Left ventricle myocardium superior (tissue), 1 donor: Measurements from ENCODE around the gene SUV39H2. TPM values are rescaled to one million over a fixed set of nuclear protein-coding genes. Genes with fewer than 3 reads are reported as not detected.
"Not testable (repeated sequence)": the region's sequence is repeated elsewhere in the genome, so short reads cannot be mapped to it uniquely, and the experiment has no call there.

Source experiments
- ATAC-seq: fragments of 200-7000 bp; cut with Tn5 transposase; one replicate; pipeline ENCODE4 v1.9.1; 2020; ENCODE audit warnings: mild to moderate bottlenecking, moderate library complexity
- DNase-seq: peaks from one replicate; pipeline ENCODE4 v3.0.0-alpha.2; 2020
- intact Hi-C: fragments of 100-400 bp; cut with micrococcal nuclease; formaldehyde crosslinking; loops from one replicate; pipeline ENCODE4 v1.11.0; 2022
- total RNA-seq: library from RNA; stranded (reverse); fragmentation: NEBNext Ultra II Directional; extraction: Animal tissue kit (Norgen Biotek cat#: 25700); gene quantifications from one replicate; pipeline ENCODE4 v1.2.1, GENCODE V29; 2021
- donor health status: DM: no; HTN: yes; CAD: no; lungs with severe emphysema.

The SUV39H2 gene
- total RNA-seq, 1 donor from 2014 or later = 5.2 TPM

DNA sequence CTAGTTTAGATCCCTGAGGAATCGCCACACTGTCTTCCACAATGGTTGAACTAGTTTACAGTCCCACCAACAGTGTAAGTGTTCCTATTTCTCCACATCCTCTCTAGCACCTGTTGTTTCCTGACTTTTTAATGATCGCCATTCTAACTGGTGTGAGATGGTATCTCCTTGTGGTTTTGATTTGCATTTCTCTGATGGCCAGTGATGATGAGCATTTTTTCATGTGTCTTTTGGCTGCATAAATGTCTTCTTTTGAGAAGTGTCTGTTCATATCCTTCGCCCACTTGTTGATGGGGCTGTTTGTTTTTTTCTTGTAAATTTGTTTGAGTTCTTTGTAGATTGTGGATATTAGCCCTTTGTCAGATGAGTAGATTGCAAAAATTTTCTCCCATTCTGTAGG is 13.8 kb upstream of the SUV39H2 start:
- ATAC-seq, intact Hi-C loops, DNase-seq: not testable (repeated sequence)

DNA sequence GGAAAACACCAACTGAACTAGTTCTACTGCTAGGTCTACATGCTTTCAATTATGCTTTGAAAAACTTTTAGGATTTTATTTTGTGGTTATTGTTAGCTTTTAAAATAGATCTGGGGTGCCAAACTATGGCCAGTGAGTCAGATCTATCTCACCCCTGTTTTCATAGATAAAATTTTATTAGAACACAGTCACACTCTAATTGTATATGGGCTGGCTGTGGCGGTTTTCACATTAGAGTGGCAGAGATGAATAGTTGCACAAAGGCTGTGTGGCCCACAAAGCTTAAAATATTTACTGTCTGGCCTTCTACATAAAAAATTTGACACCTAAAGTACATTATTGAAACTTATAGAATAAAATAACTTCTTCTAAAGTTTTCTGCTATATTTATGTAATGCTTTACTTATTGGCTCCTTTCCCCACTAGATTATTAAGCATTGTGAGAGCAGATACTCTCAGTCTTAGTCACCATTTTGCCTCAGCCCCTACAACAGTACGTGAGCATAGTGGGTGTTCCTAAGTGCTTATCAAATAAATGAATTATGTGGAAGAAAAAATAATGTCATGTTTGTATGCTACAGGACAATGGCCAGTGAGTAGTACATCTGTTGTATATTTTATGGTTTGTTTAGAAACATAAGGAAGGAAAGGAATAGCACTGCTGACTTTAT is 5.4 kb upstream of the SUV39H2 start:
- ATAC-seq (no peak), DNase-seq (no peak)
- intact Hi-C loops = no loop called here

DNA sequence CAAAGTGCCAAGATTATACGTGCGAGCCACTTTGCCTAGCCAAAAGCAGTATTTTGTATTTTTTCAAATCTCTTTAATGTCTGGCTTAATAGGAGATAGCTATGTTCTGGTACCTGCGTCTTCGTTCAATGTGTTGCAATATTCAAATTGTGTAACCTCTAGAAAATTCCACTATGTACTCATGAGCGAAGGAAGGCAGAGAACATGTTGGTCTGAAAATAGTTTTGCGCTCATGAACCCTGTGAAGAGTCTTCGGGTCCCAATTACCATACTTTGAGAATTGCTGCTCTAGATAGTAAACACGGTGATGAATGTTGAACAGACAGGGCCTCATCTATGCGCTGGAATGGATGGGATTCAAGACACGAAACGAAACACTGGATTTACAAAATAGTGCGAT is 2.7 kb upstream of the SUV39H2 start:
- no peak for DNase-seq
- intact Hi-C loops = no loop called here
- no peak for ATAC-seq

DNA sequence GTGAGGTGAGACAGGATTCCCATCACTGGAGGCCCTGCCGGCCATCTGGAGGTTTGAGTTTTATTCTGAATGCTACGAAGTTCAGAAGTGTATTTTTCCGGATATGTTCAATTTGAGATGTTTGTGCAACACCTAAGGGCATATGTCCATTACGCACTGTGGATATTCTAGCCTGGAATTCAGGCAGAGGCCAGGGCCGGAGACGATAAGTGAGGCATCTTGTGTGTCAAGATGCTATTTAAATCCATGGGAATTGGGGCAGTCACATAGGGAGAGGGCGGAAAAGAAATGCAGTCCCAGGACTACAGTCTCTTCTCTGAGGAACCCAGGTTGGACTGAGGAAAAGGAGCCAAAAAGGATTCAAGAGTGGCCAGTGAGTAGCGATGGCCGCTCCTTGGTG is 1.9 kb upstream of the SUV39H2 start:
- intact Hi-C loops = no loop called here
- peak; percentile 47 for DNase-seq
- peak; percentile 10 for ATAC-seq

DNA sequence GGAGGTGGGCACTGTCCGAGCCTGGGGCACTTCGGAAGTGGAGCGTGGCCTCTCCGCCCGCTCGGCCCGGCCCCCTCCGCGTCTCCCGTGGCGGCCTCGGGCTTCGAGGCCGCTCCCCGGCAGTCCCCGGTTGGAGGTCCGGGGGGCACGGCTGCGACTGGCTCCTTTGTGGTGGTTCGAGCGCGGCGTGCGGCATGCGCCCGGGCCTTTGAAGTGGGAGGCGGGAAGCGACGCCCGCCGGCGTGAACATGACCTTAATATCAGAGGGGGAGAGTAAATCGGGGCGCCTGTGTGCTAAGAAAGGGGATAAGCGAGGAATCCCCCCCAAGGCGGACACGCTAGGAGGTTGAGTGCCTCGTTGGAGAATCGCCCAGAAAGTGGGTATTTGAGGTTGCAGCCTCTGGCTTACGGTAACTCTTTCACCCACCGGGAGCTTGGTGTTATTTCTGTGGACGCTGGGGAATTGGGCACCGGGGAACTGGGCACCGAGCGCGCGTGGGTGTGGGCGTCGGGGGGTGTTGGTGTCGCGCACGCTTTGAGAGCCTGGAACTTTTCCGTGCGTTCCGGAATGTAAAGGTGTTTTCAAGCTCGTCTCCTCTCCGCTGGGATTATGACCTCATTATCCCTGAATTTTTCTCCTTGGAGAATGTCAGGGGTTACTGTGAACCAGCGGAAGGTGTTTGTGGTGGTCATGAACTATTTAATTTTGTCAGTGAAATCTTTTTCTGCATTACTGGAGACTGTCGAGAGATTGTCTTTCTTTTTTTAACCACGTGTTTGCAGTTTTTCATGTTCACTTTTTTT is 660 bp downstream of the SUV39H2 start:
- ATAC-seq = no peak
- peak; percentile 34 for DNase-seq
- intact Hi-C loops = no loop called here

DNA sequence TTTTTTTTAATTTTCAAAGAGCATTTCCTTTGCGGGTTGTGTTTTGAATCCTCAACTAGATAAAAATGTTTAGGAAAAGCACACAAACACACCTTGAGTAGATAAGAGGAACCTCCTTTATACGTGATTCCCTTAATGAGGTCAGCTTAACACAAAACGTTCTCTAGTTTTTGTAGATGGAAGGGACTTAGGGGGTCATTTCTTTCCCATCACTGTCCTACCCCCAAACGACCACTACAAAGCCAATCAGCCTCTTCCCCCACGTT is 1.2 kb downstream of the SUV39H2 start:
- DNase-seq (no peak), ATAC-seq (no peak)
- intact Hi-C loops = no loop called here

DNA sequence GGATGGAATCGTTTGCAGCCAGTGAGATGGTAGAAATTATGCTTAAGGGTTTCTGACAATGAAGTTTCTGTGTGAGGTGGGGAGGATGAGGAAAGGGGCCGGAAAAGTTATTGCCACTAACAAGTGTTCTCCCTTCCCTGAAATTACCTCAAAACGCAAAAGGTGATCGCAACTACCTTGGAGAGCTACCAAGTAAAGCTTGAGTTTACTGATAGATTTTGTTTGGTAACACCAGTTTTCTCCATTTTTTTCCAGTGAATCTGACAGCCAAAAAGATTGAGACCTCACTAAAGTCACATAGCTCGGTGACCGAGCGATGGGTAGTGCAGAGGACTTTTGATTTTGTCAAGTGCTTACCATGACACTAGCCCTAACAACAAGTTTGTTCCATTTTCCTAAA is 1.6 kb downstream of the SUV39H2 start:
- no peak for ATAC-seq
- no peak for DNase-seq
- intact Hi-C loops = no loop called here

DNA sequence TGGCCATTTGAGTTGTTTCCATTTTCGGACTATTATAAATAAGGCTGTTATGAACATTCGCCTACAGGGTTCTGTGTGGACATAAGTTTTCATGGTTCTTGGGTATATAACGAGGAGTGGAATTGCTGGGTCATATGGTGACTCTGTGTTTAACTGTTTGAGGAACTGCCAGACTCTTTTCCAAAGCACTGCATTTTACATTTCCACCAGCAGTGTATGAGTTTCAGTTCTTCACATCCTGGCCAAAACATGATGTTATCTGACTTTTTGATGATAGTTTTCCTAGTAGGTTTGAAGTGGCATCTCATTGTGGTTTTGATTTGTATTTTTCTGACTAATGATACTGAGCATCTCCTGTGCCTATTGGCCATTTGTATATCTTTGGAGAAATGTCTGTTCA is 5.4 kb downstream of the SUV39H2 start:
- DNase-seq = no peak
- no peak for ATAC-seq
- intact Hi-C loops = no loop called here

DNA sequence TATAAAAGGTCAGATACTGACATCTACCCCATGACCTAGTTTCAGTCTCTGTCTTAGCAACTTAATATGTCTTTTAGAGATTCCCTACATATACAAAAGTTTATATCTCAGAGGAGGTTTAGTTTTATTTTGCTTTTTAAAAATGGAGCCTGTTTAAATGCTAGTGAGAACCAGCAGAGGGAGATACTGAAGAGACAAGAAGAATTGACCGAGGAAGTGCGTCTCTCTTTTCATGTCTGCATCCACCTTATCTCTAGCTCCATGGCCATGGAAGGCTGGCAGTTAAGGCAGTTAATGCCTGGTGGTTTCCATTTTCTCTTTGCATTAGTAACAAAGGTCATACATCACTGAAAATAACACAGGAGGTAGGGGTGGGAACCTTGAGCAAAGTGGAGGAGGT is 10.7 kb downstream of the SUV39H2 start:
- ATAC-seq (no peak), DNase-seq (no peak)
- intact Hi-C loops = no loop called here

DNA sequence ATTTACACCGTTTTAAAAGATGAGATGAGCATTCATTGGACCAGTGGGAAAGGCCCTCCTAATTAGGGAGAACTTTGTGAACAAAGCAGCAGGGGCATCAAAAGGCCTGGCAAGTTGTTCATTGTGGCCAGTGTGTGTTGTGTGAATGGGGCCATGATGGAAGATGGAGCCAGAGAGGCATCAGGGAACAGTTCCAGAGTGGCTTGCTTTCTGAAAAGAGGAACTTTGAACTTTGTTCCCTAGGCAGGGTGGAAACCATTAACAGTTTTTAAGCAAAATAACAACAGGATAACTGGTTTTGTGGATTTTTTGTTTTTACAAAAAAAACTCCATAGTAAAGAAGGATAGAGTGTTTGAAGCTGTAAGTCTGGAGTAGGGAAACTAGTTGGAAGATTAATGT is 12.5 kb downstream of the SUV39H2 start:
- DNase-seq (no peak), ATAC-seq (no peak)
- intact Hi-C loops = no loop called here

DNA sequence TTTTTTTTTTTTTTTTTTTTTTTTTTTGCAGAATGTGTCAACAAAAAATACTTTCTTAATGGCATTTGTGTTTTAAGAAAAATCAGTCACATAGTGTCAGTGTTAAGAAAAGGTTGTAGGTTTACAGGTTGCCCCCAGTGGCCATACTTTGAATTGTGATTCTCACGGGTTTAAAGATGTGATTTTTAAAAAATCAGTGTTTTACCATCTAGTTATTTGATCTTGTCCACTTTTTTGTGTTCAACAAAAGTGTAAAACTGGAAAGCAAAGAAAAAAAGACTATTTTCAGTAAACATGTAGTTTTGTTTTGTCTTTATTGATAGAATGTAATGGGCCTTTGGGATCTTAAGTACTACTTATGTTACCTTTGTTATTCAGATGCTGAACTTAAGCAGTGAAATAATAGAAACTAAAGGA is 25.7 kb downstream of the SUV39H2 start:
- no peak for ATAC-seq
- DNase-seq = no peak
- intact Hi-C loops = no loop called here

DNA sequence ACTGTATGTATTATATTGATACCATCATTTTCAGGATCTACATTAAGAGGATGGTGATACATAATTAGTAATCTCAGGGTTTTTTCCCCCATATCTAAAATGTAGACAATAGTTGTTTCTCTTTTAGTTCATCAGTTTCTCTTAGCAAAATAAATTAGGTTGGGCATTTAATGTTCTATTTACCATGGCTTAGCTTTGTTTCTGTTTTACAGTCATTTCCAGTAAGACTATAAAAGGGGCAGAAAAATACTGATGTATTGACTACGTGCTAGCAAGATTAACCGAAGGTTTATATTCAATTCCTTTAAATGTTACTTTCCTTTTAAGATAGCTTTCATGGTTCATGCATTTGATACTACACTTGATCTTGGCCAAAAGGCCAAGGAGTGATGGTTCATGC is 26.2 kb downstream of the SUV39H2 start:
- ATAC-seq (no peak), DNase-seq (no peak)
- intact Hi-C loops = no loop called here

DNA sequence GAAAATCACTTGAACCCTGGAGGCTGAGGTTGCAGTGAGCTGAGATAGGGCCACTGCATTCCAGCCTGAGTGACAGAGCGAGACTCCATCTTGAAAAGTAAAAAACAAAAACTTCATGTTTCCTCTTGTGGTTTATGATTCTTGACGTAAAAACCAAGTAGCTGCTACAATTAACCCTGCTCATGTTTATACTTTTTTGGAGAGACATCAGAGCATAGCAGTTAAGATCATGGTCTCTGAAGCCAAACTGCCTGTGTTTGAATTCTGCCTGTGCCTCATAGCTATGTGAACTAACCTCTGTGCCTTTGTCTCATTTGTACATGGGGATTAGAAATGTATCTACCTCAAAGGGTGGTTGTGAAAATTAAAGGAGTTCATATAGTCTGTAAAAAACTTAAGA is 27.2 kb downstream of the SUV39H2 start:
- intact Hi-C loops = no loop called here
- no peak for ATAC-seq
- DNase-seq = no peak

DNA sequence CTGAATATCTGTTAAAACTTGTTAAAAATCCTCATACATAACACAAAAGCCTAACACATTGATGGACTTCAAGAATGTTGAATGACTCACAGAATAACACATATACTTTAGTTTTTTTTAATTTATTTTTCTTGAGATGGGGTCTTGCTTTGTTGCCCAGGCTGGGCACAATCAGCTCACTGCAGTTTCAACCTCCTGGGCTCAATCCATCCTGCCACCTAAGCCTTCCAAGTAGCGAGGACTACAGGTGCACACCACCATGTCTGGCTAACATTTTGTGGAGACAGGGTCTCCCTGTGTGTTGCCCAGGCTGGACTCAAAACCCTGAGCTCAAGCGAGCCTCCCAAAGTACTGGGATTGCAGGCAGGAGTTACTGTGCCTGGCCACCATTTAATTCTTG is 28.1 kb downstream of the SUV39H2 start:
- DNase-seq (no peak), ATAC-seq (no peak)
- intact Hi-C loops = no loop called here

DNA sequence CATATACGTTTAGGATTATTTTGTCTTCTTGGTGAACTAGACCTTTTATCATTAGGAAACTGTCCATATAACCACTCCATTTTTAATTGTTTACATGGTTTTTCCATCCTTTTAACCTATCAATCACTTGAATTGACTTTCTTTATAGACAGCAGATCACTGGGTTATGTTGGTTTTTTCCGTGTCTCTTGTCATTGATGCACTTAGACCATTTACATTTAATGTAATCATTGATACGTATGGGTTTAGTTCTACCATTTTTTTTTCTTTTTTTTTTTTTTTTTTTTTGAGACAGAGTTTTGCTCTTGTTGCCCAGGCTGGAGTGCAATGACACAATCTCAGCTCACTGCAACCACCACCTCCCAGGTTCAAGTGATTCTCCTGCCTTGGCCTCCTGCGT is 28.9 kb downstream of the SUV39H2 start:
- DNase-seq, intact Hi-C loops, ATAC-seq: not testable (repeated sequence)

DNA sequence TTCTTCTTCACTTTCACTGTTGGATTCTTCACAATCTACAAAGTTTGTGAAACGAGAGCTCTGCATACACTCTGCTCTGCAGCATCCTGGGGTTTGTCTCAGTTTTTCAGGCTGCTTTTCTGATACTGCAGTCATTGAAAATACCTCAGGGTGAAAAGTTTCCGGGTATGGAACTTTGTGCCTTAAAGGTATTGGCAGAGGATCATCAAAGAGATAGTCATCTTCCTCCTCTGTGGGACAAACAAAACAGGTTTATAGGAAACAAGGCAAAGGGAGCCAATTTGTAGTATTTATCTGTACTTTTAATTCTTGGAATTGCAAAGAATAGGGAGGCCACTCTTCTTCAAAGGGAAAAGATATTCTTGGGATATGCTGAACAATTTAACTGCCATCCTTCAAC is 30.4 kb downstream of the SUV39H2 start:
- ATAC-seq (no peak), DNase-seq (no peak)
- intact Hi-C loops = no loop called here

DNA sequence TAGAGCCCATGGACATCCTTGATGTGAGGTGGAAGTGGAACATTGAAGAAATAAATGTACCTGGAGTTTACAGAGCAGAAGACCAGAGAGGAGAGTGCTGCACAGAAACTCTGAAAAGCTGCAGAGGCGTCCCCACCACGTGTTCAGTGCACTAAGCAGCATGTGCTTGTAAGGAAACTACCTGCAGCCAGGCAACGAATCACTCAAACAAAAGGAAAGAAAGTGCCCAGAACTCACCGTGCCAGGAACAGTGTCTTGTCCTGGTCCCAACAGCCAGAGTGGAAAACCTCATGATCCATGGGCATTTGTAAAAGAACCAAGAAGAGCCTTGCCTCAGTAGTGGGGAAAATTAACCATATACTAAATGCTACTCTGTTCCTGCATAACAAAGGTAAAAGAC is 32.3 kb downstream of the SUV39H2 start:
- ATAC-seq = no peak
- intact Hi-C loops = no loop called here
- no peak for DNase-seq

DNA sequence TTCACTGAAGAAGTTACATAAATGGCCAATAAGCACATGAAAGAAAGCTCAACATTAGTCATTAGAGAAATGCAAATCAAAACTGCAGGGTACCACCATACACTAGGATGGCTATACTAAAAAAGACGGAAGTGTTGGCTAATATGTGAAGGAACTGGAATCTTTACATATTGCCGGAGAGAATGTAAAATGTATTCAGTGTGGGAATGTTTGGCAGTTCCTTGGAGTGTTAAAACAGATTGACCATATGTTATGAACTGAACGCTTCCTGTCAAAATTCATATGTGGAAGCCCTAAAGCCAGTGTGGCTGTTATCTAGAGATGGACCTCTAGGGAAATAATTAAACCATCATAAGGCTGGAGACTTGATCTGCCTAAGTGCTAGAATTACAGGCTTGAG is 33.1 kb downstream of the SUV39H2 start:
- DNase-seq (no peak), ATAC-seq (no peak)
- intact Hi-C loops = no loop called here

DNA sequence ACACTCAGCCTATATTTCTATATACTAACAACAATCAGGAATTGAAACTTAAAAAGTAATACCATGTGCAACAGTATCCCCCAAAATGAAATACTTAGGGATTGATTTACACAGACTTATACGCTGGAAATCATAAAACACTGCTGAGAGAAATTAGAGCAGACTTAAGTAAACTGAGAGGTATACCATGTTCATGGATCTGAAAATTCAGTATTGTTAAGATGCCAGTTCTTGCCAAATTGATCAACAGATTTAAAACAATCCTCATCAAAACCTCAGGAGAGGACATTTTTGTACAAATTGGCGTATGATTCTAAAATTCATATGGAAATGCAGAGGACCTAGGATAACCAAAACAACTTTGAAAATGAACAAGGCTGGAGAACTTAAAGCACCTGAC is 37.9 kb downstream of the SUV39H2 start:
- DNase-seq (no peak), ATAC-seq (no peak)
- intact Hi-C loops = no loop called here

DNA sequence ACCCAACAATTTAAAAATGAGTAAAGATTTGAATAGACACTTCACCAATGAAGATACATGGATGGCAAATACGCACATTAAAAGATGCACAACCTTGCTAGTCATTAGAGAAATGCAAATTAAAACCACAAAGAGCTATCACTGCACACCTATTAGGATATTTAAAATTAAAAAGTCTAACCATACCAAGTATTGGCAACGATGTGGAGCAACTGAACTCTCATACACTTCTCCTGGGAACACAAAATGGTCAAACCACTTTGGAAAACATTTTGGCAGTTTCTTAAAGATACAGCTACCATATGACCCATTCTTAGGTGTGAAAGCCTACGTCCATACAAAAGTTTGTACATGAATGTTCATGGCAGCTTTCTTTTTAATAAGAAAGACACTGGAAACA is 39.2 kb downstream of the SUV39H2 start:
- ATAC-seq (no peak), DNase-seq (no peak)

DNA sequence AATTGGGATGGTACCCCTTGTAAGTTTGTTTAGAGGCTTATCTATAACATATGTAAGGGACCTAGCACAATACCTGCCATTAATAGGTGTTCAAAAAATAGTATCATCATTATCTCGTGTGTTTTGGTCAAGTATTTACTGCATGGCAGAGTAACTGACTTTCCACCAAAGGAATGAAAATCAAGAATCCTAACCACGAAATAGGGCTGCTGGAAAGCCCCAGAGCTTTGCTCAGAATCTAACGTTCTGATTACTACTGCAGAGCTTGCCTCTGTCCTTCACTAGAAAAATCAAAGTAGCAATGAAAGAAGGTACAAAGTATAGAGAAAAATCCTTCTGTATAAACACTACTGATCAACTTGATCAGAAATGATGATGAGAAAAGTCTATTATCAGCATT is 40.3 kb downstream of the SUV39H2 start:
- ATAC-seq (no peak), DNase-seq (no peak)
- intact Hi-C loops = no loop called here

More for the DNA sequence above, 39.2 kb downstream of the SUV39H2 start:
- intact Hi-C loops = no loop called here
